ENCODE data around the gene SH2D4B. TPM values are rescaled to one million over a fixed set of nuclear protein-coding genes. Genes with fewer than 3 reads are reported as not detected.

SH2D4B gene
- total and polyA plus RNA-seq, 3 experiments from 2014 or later, result 0.11 to 0.13 TPM; not detected in 1

DNA sequence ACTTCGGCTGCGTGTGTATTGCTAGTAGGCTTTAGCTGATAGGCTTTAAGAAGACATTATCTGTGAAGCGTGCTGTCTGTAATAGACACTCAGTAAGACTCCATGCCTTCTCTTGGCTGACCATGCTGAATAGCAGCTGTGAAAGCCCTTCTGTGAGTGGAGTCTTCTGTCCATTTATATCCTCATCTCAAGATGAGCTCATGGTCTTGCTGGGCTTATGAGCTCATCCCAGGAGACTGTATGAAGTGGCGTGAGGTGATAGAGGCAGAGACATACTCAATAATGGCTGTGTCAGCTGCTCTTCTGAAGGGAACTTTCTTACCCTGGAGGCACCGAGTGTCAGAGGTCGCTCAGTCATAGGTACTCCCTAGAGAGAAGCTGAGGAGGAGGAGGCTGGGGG lies 111.5 kb downstream of the SH2D4B start:
- ChIA-PET CTCF (interaction anchor here (0.9 kb wide), 1 partner anchor 13 kb away, joined by 3 read pairs; no protein-coding TSS in a partner anchor), POLR2A (no interaction called here)
- DNase-seq, result no peak
- Histone ChIP-seq H3K36me3 (ENCODE audit: insufficient read depth, low read length) (no peaks in the 10 kb centered on the region), H3K27ac (ENCODE audit: low read depth, low read length) (no peak overlapping the region), H3K4me3 (ENCODE audit: low read length) (no peak overlapping the region), H3K9me3 (ENCODE audit: low read length) (no peaks in the 10 kb centered on the region), H3K4me1 (ENCODE audit: insufficient read depth, low read length) (no peaks in the 10 kb centered on the region), H3K27me3 (ENCODE audit: insufficient read depth, low read length, poor library complexity, severe bottlenecking) (peaks cover 3% of the 10 kb centered on the region)
- no peaks in the 10 kb centered on the region for H3K4me1 Mint-ChIP-seq
- H3K27ac Mint-ChIP-seq, result no peak overlapping the region
- peaks cover 4 to 9% (median 7%) of the 10 kb centered on the region in 5 donors for H3K9me3 Mint-ChIP-seq
- H3K27me3 Mint-ChIP-seq, result peaks cover 5 to 51% of the 10 kb centered on the region in 2 donors
- peaks cover 0 to 5% (median 0%) of the 10 kb centered on the region in 3 donors for H3K36me3 Mint-ChIP-seq
- no peak overlapping the region for H3K4me3 Mint-ChIP-seq

DNA sequence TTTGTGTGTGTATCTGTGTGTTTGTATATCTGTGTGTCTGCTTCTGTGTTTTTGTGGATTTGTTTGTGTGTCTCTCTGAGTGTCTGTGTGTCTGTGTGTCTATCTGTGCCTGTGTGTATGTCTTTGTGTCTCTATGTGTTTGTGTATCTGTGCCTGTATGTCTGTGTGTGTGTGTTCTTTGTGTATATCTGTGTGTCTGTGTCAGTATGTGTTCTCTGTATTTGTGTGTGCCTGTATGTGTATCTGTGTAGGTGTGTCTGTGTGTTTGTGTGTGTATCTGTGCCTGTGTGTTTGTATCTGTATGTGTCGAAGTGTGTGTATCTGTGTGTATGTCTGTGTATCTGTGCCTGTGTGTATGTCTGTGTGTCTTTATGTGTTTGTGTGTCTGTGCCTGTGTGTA lies 118.2 kb downstream of the SH2D4B start:
- H3K27ac Mint-ChIP-seq, result no peak overlapping the region
- no peaks in the 10 kb centered on the region for H3K9me3 ChIP-seq (ENCODE audit: low read length)
- H3K27me3 ChIP-seq (ENCODE audit: insufficient read depth, low read length, poor library complexity, severe bottlenecking), result peaks cover 3% of the 10 kb centered on the region
- POLR2A ChIA-PET, result no interaction called here
- CTCF ChIA-PET, result no interaction called here
- peaks cover 7 to 11% (median 9%) of the 10 kb centered on the region in 5 donors for H3K9me3 Mint-ChIP-seq
- H3K36me3 ChIP-seq (ENCODE audit: insufficient read depth, low read length), result no peaks in the 10 kb centered on the region
- no peak overlapping the region for H3K4me3 ChIP-seq (ENCODE audit: low read length)
- DNase-seq, result no peak
- H3K27me3 Mint-ChIP-seq, result peaks cover 1 to 28% of the 10 kb centered on the region in 2 donors
- H3K27ac ChIP-seq (ENCODE audit: low read depth, low read length), result no peak overlapping the region
- H3K36me3 Mint-ChIP-seq, result peaks cover 0 to 5% (median 0%) of the 10 kb centered on the region in 3 donors
- no peak overlapping the region for H3K4me3 Mint-ChIP-seq
- no peaks in the 10 kb centered on the region for H3K4me1 ChIP-seq (ENCODE audit: insufficient read depth, low read length)
- no peaks in the 10 kb centered on the region for H3K4me1 Mint-ChIP-seq

DNA sequence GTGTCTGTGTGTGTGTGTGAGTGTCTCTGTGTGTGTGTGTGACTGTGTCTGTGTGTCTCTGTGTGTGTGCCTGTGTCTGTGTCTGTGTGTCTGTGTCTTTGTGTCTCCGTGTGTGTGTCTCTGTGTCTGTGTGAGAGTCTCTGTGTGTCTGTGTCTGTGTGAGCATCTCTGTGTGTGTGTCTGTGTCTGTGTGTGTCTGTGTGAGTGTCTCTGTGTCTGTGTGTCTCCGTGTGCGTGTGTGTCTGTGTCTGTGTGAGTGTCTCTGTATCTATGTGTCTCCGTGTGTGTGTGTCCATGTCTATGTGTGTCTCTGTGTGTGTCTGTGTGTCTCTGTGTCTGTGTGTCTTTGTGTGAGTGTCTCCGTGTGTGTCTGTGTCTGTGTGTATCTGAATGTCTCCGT lies 120.4 kb downstream of the SH2D4B start:
- peaks cover 0 to 5% (median 0%) of the 10 kb centered on the region in 3 donors for H3K36me3 Mint-ChIP-seq
- no peaks in the 10 kb centered on the region for H3K36me3 ChIP-seq (ENCODE audit: insufficient read depth, low read length)
- H3K27me3 ChIP-seq (ENCODE audit: insufficient read depth, low read length, poor library complexity, severe bottlenecking), result peaks cover 5% of the 10 kb centered on the region
- ChIA-PET CTCF (no interaction called here), POLR2A (no interaction called here)
- H3K27ac ChIP-seq (ENCODE audit: low read depth, low read length), result no peak overlapping the region
- no peak overlapping the region for H3K27ac Mint-ChIP-seq
- no peak for DNase-seq
- no peak overlapping the region for H3K4me3 ChIP-seq (ENCODE audit: low read length)
- H3K27me3 Mint-ChIP-seq, result peaks cover 11 to 34% of the 10 kb centered on the region in 2 donors
- H3K4me1 Mint-ChIP-seq, result peaks cover 3 to 6% (median 5%) of the 10 kb centered on the region in 3 donors
- H3K9me3 ChIP-seq (ENCODE audit: low read length), result no peaks in the 10 kb centered on the region
- peaks cover 7 to 11% (median 9%) of the 10 kb centered on the region in 5 donors for H3K9me3 Mint-ChIP-seq
- no peak overlapping the region for H3K4me3 Mint-ChIP-seq
- peaks cover 4% of the 10 kb centered on the region for H3K4me1 ChIP-seq (ENCODE audit: insufficient read depth, low read length)

GRCh38 chr10:80659289-80659688 lies 121.6 kb downstream of the SH2D4B start:
- Mint-ChIP-seq H3K9me3 (peaks cover 0 to 3% (median 2%) of the 10 kb centered on the region in 5 donors), H3K4me3 (no peak overlapping the region), H3K4me1 (peaks cover 3 to 6% (median 5%) of the 10 kb centered on the region in 3 donors), H3K27me3 (peaks cover 19 to 35% of the 10 kb centered on the region in 2 donors), H3K36me3 (no peaks in the 10 kb centered on the region), H3K27ac (no peak overlapping the region)
- ChIA-PET CTCF (no interaction called here), POLR2A (no interaction called here)
- peaks cover 10% of the 10 kb centered on the region for H3K27me3 ChIP-seq (ENCODE audit: insufficient read depth, low read length, poor library complexity, severe bottlenecking)
- H3K27ac ChIP-seq (ENCODE audit: low read depth, low read length), result no peak overlapping the region
- no peaks in the 10 kb centered on the region for H3K36me3 ChIP-seq (ENCODE audit: insufficient read depth, low read length)
- H3K4me3 ChIP-seq (ENCODE audit: low read length), result no peak overlapping the region
- no peak for DNase-seq
- no peaks in the 10 kb centered on the region for H3K9me3 ChIP-seq (ENCODE audit: low read length)
- H3K4me1 ChIP-seq (ENCODE audit: insufficient read depth, low read length), result peaks cover 4% of the 10 kb centered on the region

- Histone ChIP-seq H3K36me3 (ENCODE audit: insufficient read depth, low read length) (no peaks in the 10 kb centered on the region), H3K27ac (ENCODE audit: low read depth, low read length) (no peak overlapping the region), H3K4me3 (ENCODE audit: low read length) (no peak overlapping the region), H3K9me3 (ENCODE audit: low read length) (no peaks in the 10 kb centered on the region), H3K27me3 (ENCODE audit: insufficient read depth, low read length, poor library complexity, severe bottlenecking) (peaks cover 10% of the 10 kb centered on the region), H3K4me1 (ENCODE audit: insufficient read depth, low read length) (peaks cover 4% of the 10 kb centered on the region)
- H3K36me3 Mint-ChIP-seq, result no peaks in the 10 kb centered on the region
- ChIA-PET CTCF (no interaction called here), POLR2A (no interaction called here)
- no peak for DNase-seq
- peaks cover 18 to 39% of the 10 kb centered on the region in 2 donors for H3K27me3 Mint-ChIP-seq
- no peak overlapping the region for H3K4me3 Mint-ChIP-seq
- H3K27ac Mint-ChIP-seq, result no peak overlapping the region
- no peaks in the 10 kb centered on the region for H3K9me3 Mint-ChIP-seq
- H3K4me1 Mint-ChIP-seq, result peaks cover 3 to 6% (median 5%) of the 10 kb centered on the region in 3 donors
These were observed 122.6 kb downstream of the SH2D4B start for GRCh38 chr10:80660266-80660665.

DNA sequence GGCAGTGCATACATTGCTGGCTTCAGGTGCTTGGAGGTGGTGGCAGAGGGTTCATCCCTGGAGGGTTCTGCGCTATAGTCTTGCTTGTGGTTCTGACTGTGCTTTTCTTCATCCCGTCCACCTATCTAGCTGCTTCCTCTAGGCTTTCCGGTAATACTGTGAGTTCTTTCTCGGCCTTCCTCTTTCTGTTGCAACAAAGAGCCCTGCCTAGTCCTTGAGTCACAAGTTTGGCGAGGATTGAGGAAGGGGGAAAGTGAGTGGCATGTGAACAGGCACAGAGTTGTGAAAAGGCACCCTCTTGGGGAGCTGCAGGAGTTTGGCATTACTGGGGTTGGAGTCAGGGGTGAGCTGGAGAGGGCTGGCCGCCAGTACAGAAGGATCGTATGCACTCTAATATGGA lies 123.0 kb downstream of the SH2D4B start:
- Mint-ChIP-seq H3K4me1 (peaks cover 3 to 6% (median 5%) of the 10 kb centered on the region in 3 donors), H3K9me3 (no peaks in the 10 kb centered on the region), H3K27ac (no peak overlapping the region), H3K36me3 (no peaks in the 10 kb centered on the region), H3K27me3 (peaks cover 18 to 43% of the 10 kb centered on the region in 2 donors), H3K4me3 (no peak overlapping the region)
- no peak for DNase-seq
- no peaks in the 10 kb centered on the region for H3K9me3 ChIP-seq (ENCODE audit: low read length)
- no peak overlapping the region for H3K4me3 ChIP-seq (ENCODE audit: low read length)
- peaks cover 10% of the 10 kb centered on the region for H3K27me3 ChIP-seq (ENCODE audit: insufficient read depth, low read length, poor library complexity, severe bottlenecking)
- H3K27ac ChIP-seq (ENCODE audit: low read depth, low read length), result no peak overlapping the region
- ChIA-PET CTCF (interaction anchor here (1.4 to 1.8 kb wide), 2 partner anchors 10 to 155 kb away, joined by 5 to 6 read pairs; no protein-coding TSS in a partner anchor), POLR2A (no interaction called here)
- peaks cover 4% of the 10 kb centered on the region for H3K4me1 ChIP-seq (ENCODE audit: insufficient read depth, low read length)
- no peaks in the 10 kb centered on the region for H3K36me3 ChIP-seq (ENCODE audit: insufficient read depth, low read length)

DNA sequence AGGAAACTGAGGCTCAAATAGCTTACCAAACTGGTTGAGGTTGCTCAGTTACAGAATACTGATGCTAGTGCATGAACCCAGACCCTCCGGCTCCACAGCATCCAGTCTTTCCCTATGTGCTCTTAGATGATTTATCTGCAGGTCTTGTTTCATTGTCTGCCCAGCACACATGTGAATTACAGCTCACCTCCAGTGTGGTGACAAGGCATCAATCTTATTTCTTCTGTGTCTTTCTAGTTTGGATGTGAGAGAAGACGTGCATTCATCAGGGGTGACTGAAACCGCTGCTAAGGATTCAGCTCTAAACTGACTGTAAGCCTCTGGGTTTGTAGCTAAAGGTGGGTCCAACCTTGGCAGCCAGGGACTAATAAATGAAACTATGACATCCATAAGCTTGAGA lies 123.8 kb downstream of the SH2D4B start:
- H3K4me1 ChIP-seq (ENCODE audit: insufficient read depth, low read length), result peaks cover 4% of the 10 kb centered on the region
- CTCF ChIA-PET, result interaction anchor here (1.4 to 1.9 kb wide), 5 partner anchors 9 to 284 kb away, joined by 4 to 6 read pairs (median 5); no protein-coding TSS in a partner anchor
- H3K27ac ChIP-seq (ENCODE audit: low read depth, low read length), result no peak overlapping the region
- no peaks in the 10 kb centered on the region for H3K36me3 ChIP-seq (ENCODE audit: insufficient read depth, low read length)
- H3K27me3 ChIP-seq (ENCODE audit: insufficient read depth, low read length, poor library complexity, severe bottlenecking), result peaks cover 10% of the 10 kb centered on the region
- peaks cover 18 to 47% of the 10 kb centered on the region in 2 donors for H3K27me3 Mint-ChIP-seq
- H3K4me3 ChIP-seq (ENCODE audit: low read length), result no peak overlapping the region
- H3K36me3 Mint-ChIP-seq, result no peaks in the 10 kb centered on the region
- POLR2A ChIA-PET, result no interaction called here
- H3K27ac Mint-ChIP-seq, result no peak overlapping the region
- H3K4me1 Mint-ChIP-seq, result peaks cover 3 to 6% (median 5%) of the 10 kb centered on the region in 3 donors
- H3K4me3 Mint-ChIP-seq, result no peak overlapping the region
- H3K9me3 Mint-ChIP-seq, result no peaks in the 10 kb centered on the region
- H3K9me3 ChIP-seq (ENCODE audit: low read length), result no peaks in the 10 kb centered on the region
- no peak for DNase-seq

- DNase-seq, result peak; percentile 37 to 69 (median 50)
- Mint-ChIP-seq H3K4me3 (peak overlapping the region in 4 of 7 donors; percentile 14 to 46 (median 40)), H3K36me3 (no peaks in the 10 kb centered on the region), H3K4me1 (peaks cover 3 to 6% (median 5%) of the 10 kb centered on the region in 3 donors), H3K9me3 (peaks cover 0 to 2% (median 0%) of the 10 kb centered on the region in 5 donors), H3K27me3 (peaks cover 21 to 47% of the 10 kb centered on the region in 2 donors), H3K27ac (no peak overlapping the region)
- Histone ChIP-seq H3K4me3 (ENCODE audit: low read length) (no peak overlapping the region), H3K36me3 (ENCODE audit: insufficient read depth, low read length) (no peaks in the 10 kb centered on the region), H3K27ac (ENCODE audit: low read depth, low read length) (no peak overlapping the region), H3K27me3 (ENCODE audit: insufficient read depth, low read length, poor library complexity, severe bottlenecking) (peaks cover 10% of the 10 kb centered on the region), H3K4me1 (ENCODE audit: insufficient read depth, low read length) (peaks cover 4% of the 10 kb centered on the region), H3K9me3 (ENCODE audit: low read length) (no peaks in the 10 kb centered on the region)
- POLR2A ChIA-PET, result no interaction called here
- CTCF ChIA-PET, result interaction anchor here (0.6 to 1.9 kb wide), 10 partner anchors 8 to 658 kb away, joined by 3 to 11 read pairs (median 4); no protein-coding TSS in a partner anchor
These were observed 124.9 kb downstream of the SH2D4B start for GRCh38 chr10:80662429-80663261.

Data from CD8-positive, alpha-beta memory T cell (primary cell).